ENCODE results near the gene RIN3.

GRCh38 chr14:92544051-92544720, 30.6 kb downstream of the RIN3 start:
- TF ChIP-seq, protein P1, sequence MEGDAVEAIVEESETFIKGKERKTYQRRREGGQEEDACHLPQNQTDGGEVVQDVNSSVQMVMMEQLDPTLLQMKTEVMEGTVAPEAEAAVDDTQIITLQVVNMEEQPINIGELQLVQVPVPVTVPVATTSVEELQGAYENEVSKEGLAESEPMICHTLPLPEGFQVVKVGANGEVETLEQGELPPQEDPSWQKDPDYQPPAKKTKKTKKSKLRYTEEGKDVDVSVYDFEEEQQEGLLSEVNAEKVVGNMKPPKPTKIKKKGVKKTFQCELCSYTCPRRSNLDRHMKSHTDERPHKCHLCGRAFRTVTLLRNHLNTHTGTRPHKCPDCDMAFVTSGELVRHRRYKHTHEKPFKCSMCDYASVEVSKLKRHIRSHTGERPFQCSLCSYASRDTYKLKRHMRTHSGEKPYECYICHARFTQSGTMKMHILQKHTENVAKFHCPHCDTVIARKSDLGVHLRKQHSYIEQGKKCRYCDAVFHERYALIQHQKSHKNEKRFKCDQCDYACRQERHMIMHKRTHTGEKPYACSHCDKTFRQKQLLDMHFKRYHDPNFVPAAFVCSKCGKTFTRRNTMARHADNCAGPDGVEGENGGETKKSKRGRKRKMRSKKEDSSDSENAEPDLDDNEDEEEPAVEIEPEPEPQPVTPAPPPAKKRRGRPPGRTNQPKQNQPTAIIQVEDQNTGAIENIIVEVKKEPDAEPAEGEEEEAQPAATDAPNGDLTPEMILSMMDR (IDR thresholded peaks at IDR 0.05), result no peak
- TF ChIP-seq EZH2 (IDR thresholded peaks at IDR 0.05), result no peak

Data from neural progenitor cell (in vitro differentiated cells).